Upper lobe of right lung (tissue), 1 donor: Measurements from ENCODE around the gene NR5A2. TPM values are rescaled to one million over a fixed set of nuclear protein-coding genes. Genes with fewer than 3 reads are reported as not detected.

ENCODE experiments used
- ATAC-seq: fragments of 200-7000 bp; cut with Tn5 transposase; one replicate; pipeline ENCODE4 v1.9.1; 2020; ENCODE audit warnings: mild to moderate bottlenecking, moderate library complexity
- DNase-seq: peaks from one replicate; pipeline ENCODE4 v3.0.0-alpha.2; 2020
- H3K27ac ChIP-seq: fragments of 200-600 bp; one replicate; pipeline ENCODE4 v1.8.0; 2022
- H3K27me3 ChIP-seq: fragments of 200-600 bp; one replicate; pipeline ENCODE4 v1.8.0; 2022; ENCODE audit warnings: mild to moderate bottlenecking
- H3K36me3 ChIP-seq: fragments of 200-600 bp; one replicate; pipeline ENCODE4 v1.8.0; 2022
- H3K4me1 ChIP-seq: fragments of 200-600 bp; one replicate; pipeline ENCODE4 v1.8.0; 2022
- H3K4me3 ChIP-seq: fragments of 200-600 bp; one replicate; pipeline ENCODE4 v1.8.0; 2022; ENCODE audit warnings: mild to moderate bottlenecking
- H3K9me3 ChIP-seq: fragments of 200-600 bp; one replicate; pipeline ENCODE4 v1.8.0; 2022
- CTCF ChIP-seq: fragments of 200-600 bp; IDR thresholded peaks from one replicate; pipeline ENCODE4 v1.8.0; 2022; ENCODE audit warnings: antibody characterized with exemption
- intact Hi-C: fragments of 100-400 bp; cut with DNase I; formaldehyde crosslinking; loops from one replicate; pipeline ENCODE4 v1.11.0; 2022
- total RNA-seq: library from RNA; stranded (reverse); fragmentation: NEBNext Ultra II Directional; extraction: Animal tissue kit (Norgen Biotek cat#: 25700); gene quantifications from one replicate; pipeline ENCODE4 v1.2.1, GENCODE V29; 2021
- donor health status: DM: no; HTN: yes; CAD: no; lungs with severe emphysema.

Gene NR5A2
- total RNA-seq, 1 donor from 2014 or later: 8.1 TPM

- TF ChIP-seq CTCF: no peak
- H3K27ac ChIP-seq: no peak overlapping the region
- no peaks in the 10 kb centered on the region for H3K36me3 ChIP-seq
These were observed 71.5 kb downstream of the NR5A2 start for GRCh38 chr1:200099040-200099439.

DNA sequence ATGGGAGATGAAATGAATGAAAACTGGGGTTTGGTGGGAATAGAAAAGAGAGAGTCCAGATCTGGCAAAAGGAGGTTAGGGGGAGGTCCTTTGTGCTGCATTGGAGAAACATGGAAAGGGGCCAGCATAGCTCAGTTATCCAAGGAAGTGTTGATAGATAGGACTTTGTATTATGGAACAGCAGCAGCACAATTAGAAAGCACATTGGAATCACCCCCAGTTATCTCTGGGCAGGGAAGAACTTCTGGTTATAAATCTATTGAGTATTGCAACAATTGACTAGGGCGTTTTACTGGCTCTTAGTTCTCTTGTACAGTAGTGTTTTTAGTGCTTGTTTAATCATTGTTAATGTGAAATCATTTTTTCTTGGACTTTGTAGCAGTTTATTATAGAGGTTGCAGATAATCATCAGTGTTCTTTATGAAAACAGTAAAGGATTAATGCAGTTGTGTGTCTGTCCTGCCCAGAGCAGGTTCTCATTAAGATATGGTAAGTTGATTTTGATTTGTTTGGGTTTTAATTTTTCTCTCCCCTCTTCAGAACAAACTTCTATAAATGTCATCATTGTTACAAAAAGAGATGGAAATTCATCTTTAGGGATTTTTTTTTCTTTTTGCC, 76.6 kb downstream of the NR5A2 start:
- Histone ChIP-seq H3K36me3 (no peaks in the 10 kb centered on the region), H3K4me1 (no peaks in the 10 kb centered on the region), H3K4me3 (no peak overlapping the region), H3K9me3 (no peaks in the 10 kb centered on the region), H3K27me3 (no peaks in the 10 kb centered on the region), H3K27ac (no peak overlapping the region)
- no peak for ATAC-seq
- DNase-seq: no peak
- intact Hi-C loops: no loop called here
- no peak for TF ChIP-seq CTCF

More at GRCh38 chr1:200099040-200099439, 71.5 kb downstream of the NR5A2 start:
- Histone ChIP-seq H3K9me3 (no peaks in the 10 kb centered on the region), H3K4me3 (no peak overlapping the region), H3K27me3 (no peaks in the 10 kb centered on the region), H3K4me1 (no peaks in the 10 kb centered on the region)
- peak; percentile 50 for ATAC-seq
- intact Hi-C loops: no loop called here
- no peak for DNase-seq

- DNase-seq: no peak
These were observed 79.5 kb downstream of the NR5A2 start for GRCh38 chr1:200107004-200107470.

GRCh38 chr1:200108659-200109058, 81.1 kb downstream of the NR5A2 start:
- intact Hi-C loops: no loop called here
- ATAC-seq: no peak
- DNase-seq: no peak

More at GRCh38 chr1:200107004-200107470, 79.5 kb downstream of the NR5A2 start:
- ATAC-seq: no peak
- Histone ChIP-seq H3K36me3 (no peaks in the 10 kb centered on the region), H3K4me3 (no peak overlapping the region), H3K27me3 (no peaks in the 10 kb centered on the region), H3K4me1 (no peaks in the 10 kb centered on the region), H3K9me3 (no peaks in the 10 kb centered on the region), H3K27ac (no peak overlapping the region)
- intact Hi-C loops: no loop called here
- TF ChIP-seq CTCF: no peak

GRCh38 chr1:200112290-200112689, 84.8 kb downstream of the NR5A2 start:
- Histone ChIP-seq H3K9me3 (no peaks in the 10 kb centered on the region), H3K27me3 (no peaks in the 10 kb centered on the region), H3K4me1 (no peaks in the 10 kb centered on the region), H3K27ac (no peak overlapping the region), H3K4me3 (no peak overlapping the region), H3K36me3 (no peaks in the 10 kb centered on the region)
- ATAC-seq: no peak
- intact Hi-C loops: no loop called here
- DNase-seq: no peak
- no peak for TF ChIP-seq CTCF

More at GRCh38 chr1:200108659-200109058, 81.1 kb downstream of the NR5A2 start:
- Histone ChIP-seq H3K27me3 (no peaks in the 10 kb centered on the region), H3K4me3 (no peak overlapping the region), H3K36me3 (no peaks in the 10 kb centered on the region), H3K4me1 (no peaks in the 10 kb centered on the region), H3K9me3 (no peaks in the 10 kb centered on the region), H3K27ac (no peak overlapping the region)
- no peak for TF ChIP-seq CTCF

DNA sequence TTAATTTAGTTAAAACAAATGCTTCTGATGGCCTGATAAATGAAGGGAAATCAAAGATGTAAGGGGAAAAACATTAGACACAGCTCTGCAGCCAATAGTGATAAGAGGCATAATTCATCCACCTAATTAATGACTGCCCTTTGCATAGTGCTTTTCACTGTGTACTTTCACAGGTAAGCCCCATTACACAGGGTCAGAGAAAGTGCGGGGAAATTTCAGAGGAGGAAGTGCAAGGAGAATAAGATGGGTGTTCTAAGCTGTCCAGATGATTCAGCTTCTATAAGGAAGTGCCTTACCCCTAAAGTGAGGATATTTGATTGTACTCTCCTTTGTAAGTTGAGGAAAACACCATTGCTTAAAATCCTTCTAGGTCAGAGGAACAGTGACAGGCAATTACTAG, 88.0 kb downstream of the NR5A2 start:
- Histone ChIP-seq H3K4me3 (no peak overlapping the region), H3K27ac (no peak overlapping the region), H3K36me3 (no peaks in the 10 kb centered on the region), H3K9me3 (no peaks in the 10 kb centered on the region), H3K27me3 (no peaks in the 10 kb centered on the region), H3K4me1 (no peaks in the 10 kb centered on the region)
- DNase-seq: no peak
- no peak for ATAC-seq
- intact Hi-C loops: no loop called here
- TF ChIP-seq CTCF: no peak
